Smooth muscle cell (in vitro differentiated cells): ENCODE measurements around the gene IRS1. TPM values are rescaled to one million over a fixed set of nuclear protein-coding genes. Genes with fewer than 3 reads are reported as not detected.

Experiments
- DNase-seq: peaks from one replicate; lab custom pipeline; 2025; ENCODE audit not compliant: unreplicated experiment; lab: John Stamatoyannopoulos, UW
- H2AFZ ChIP-seq: fragments of 200-600 bp; sonication (generic); 2 replicates; pipeline ENCODE4 v1.6.0; 2016; ENCODE audit warnings: antibody characterized with exemption, low read depth, mild to moderate bottlenecking
- H3F3A ChIP-seq: fragments of 200-600 bp; sonication (generic); 2 replicates; pipeline ENCODE4 v1.6.0; 2017; ENCODE audit warnings: antibody characterized with exemption, low read depth
- H3K27ac ChIP-seq: fragments of 200-600 bp; sonication (generic); 2 replicates; pipeline ENCODE4 v1.5.1; 2016; ENCODE audit warnings: low read depth, mild to moderate bottlenecking
- H3K27me3 ChIP-seq: fragments of 200-600 bp; sonication (generic); 2 replicates; pipeline ENCODE4 v1.6.1; 2016; ENCODE audit warnings: low read depth, mild to moderate bottlenecking
- H3K36me3 ChIP-seq: fragments of 200-600 bp; sonication (generic); 2 replicates; pipeline ENCODE4 v1.5.1; 2016; ENCODE audit warnings: low read depth
- H3K4me1 ChIP-seq: fragments of 200-600 bp; sonication (generic); 2 replicates; pipeline ENCODE4 v1.5.1; 2016; ENCODE audit warnings: low read depth
- H3K4me2 ChIP-seq: fragments of 200-600 bp; sonication (generic); 2 replicates; pipeline ENCODE4 v1.6.0; 2016; ENCODE audit warnings: mild to moderate bottlenecking
- H3K4me3 ChIP-seq: fragments of 200-600 bp; sonication (generic); 2 replicates; pipeline ENCODE4 v1.5.1; 2016; ENCODE audit warnings: mild to moderate bottlenecking
- H3K79me2 ChIP-seq: fragments of 200-600 bp; sonication (generic); 2 replicates; pipeline ENCODE4 v1.6.0; 2016; ENCODE audit warnings: low read depth, mild to moderate bottlenecking
- H3K9ac ChIP-seq: fragments of 200-600 bp; sonication (generic); 2 replicates; pipeline ENCODE4 v1.6.0; 2016; ENCODE audit warnings: low read depth
- H3K9me3 ChIP-seq: fragments of 200-600 bp; sonication (generic); replicated peaks from 2 replicates; pipeline ENCODE4 v1.5.1; 2016; ENCODE audit warnings: low read depth
- H4K20me1 ChIP-seq: fragments of 200-600 bp; sonication (generic); 2 replicates; pipeline ENCODE4 v1.6.0; 2016; ENCODE audit warnings: low read depth
- WGBS: methylation state at CpG from one replicate; pipeline ENCODE4 v1.1.7; 2016; ENCODE audit warnings: low lambda C conversion rate; 5-methylcytosine and 5-hydroxymethylcytosine counted together
- polyA plus RNA-seq: library from polyadenylated mRNA; unstranded; fragments of >200 nt; fragmentation: Nextera tagmentation; extraction: Ambion mirVana; gene quantifications from 2 replicates; pipeline ENCODE4 v1.2.1, GENCODE V29; 2016
- total RNA-seq: library from RNA; depleted of rRNA; stranded (reverse); fragments of >200 nt; gene quantifications from 2 replicates; pipeline ENCODE4 v1.2.3, GENCODE V29; 2014
- TF ChIP-seq, protein P1 (sequence below): fragments of 200-600 bp; sonication (generic); IDR thresholded peaks from 2 replicates; pipeline ENCODE4 v1.5.1; 2017; ENCODE audit warnings: borderline replicate concordance, mild to moderate bottlenecking, antibody characterized with exemption; ENCODE audit not compliant: insufficient read depth, poor library complexity, severe bottlenecking

Gene IRS1
- total and polyA plus RNA-seq, 2 experiments from 2014 or later = 8.6 to 14.6 TPM

DNA sequence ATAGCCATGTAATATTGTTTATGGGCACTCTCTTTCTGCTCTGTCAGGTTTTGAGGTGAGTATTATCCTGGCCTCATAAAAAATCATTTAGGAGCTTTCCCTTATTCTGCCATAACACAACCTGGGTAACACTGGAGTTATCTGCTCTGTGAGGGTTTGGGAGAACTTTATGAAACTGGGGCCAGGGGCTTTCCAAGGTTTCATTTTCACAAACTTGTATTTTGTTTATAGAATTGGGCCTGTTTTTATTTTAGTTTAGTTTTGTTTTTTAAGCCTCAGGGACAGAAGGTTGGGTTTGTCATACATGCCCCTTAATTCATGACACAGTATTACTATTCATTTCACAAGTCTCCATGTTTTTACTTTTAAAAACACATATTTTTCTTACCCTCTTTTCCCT, 83.5 kb downstream of the IRS1 start:
- H3K4me3 ChIP-seq = no peak overlapping the region
- no peaks in the 10 kb centered on the region for H4K20me1 ChIP-seq
- H3K79me2 ChIP-seq = no peaks in the 10 kb centered on the region
- H3F3A ChIP-seq = no peaks in the 10 kb centered on the region
- H3K27me3 ChIP-seq = no peaks in the 10 kb centered on the region
- TF ChIP-seq, protein P1, sequence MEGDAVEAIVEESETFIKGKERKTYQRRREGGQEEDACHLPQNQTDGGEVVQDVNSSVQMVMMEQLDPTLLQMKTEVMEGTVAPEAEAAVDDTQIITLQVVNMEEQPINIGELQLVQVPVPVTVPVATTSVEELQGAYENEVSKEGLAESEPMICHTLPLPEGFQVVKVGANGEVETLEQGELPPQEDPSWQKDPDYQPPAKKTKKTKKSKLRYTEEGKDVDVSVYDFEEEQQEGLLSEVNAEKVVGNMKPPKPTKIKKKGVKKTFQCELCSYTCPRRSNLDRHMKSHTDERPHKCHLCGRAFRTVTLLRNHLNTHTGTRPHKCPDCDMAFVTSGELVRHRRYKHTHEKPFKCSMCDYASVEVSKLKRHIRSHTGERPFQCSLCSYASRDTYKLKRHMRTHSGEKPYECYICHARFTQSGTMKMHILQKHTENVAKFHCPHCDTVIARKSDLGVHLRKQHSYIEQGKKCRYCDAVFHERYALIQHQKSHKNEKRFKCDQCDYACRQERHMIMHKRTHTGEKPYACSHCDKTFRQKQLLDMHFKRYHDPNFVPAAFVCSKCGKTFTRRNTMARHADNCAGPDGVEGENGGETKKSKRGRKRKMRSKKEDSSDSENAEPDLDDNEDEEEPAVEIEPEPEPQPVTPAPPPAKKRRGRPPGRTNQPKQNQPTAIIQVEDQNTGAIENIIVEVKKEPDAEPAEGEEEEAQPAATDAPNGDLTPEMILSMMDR = no peak
- no peaks in the 10 kb centered on the region for H3K36me3 ChIP-seq
- H3K9ac ChIP-seq = no peak overlapping the region
- no peak for DNase-seq
- no peak overlapping the region for H3K4me2 ChIP-seq
- H2AFZ ChIP-seq = no peak overlapping the region
- H3K4me1 ChIP-seq = no peaks in the 10 kb centered on the region
- H3K27ac ChIP-seq = no peak overlapping the region
- H3K9me3 ChIP-seq = no peaks in the 10 kb centered on the region

DNA sequence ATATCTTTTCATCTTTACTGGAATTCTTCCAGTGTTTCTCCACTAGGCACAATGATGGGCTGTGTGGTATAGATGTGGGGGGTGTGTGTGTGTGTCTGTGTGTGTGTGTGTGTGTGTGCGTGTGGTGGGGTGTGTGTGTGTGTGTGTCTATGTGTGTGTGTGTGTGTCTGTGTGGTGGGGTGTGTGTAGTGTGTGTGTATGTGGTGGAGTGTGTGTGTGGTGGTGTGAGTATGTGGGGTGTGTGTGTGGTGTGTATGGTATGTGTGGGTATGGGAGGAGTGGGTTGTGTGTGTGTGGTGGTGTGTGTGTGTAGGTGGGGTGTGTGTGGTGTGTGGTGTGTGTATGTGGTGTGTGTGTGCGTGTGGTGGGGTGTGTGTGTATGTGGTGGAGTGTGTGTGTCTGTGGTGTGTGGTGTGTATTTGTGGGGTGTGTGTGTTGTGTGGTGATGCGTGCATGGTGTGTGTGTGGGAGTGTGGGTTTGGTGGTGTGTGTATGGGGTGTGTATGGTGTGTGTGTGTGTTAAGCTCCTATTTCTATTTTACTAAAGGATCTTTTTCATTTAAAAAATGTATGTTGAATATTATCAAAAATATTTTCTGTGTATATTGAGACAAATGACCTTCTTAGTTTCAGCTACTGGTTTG, 84.2 kb downstream of the IRS1 start:
- TF ChIP-seq, protein P1 = no peak
- DNase-seq = no peak
- Histone ChIP-seq H3K27me3 (no peaks in the 10 kb centered on the region), H3F3A (no peaks in the 10 kb centered on the region), H3K4me1 (no peaks in the 10 kb centered on the region), H3K9ac (no peak overlapping the region), H3K79me2 (no peaks in the 10 kb centered on the region), H2AFZ (no peak overlapping the region), H3K27ac (no peak overlapping the region), H4K20me1 (no peaks in the 10 kb centered on the region), H3K4me3 (no peak overlapping the region), H3K4me2 (no peak overlapping the region), H3K9me3 (no peaks in the 10 kb centered on the region), H3K36me3 (no peaks in the 10 kb centered on the region)
- 73% methylated on average over 3 of the region's 3 CpGs for WGBS

DNA sequence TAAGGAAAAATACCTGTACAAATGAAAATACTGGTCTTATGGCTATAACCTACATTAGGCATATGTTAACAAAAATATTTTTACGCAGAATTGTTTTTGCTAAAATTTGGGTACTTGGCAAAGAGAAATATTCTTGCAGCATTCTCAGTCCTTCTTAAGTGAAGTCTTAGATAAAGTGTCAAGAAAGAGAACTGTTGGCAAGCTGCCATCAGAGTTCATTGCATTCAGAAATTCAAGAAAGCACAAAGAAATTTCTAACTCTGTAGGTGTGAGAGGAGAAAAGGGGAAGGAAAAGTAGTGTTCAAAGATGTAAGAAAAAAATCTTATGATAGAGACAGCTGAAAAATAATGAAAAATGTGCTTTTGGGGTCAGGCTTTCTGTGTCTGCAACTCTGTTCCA, 86.7 kb downstream of the IRS1 start:
- no peaks in the 10 kb centered on the region for H3K36me3 ChIP-seq
- no peaks in the 10 kb centered on the region for H3K27me3 ChIP-seq
- H3K4me3 ChIP-seq = no peak overlapping the region
- H3K9ac ChIP-seq = no peak overlapping the region
- no peak overlapping the region for H3K27ac ChIP-seq
- TF ChIP-seq, protein P1 = no peak
- H3K9me3 ChIP-seq = no peaks in the 10 kb centered on the region
- H3K4me1 ChIP-seq = no peaks in the 10 kb centered on the region
- H3F3A ChIP-seq = no peaks in the 10 kb centered on the region
- WGBS = 100% methylated on average over 1 of the region's 1 CpG
- H2AFZ ChIP-seq = no peak overlapping the region
- no peak overlapping the region for H3K4me2 ChIP-seq
- no peaks in the 10 kb centered on the region for H4K20me1 ChIP-seq
- no peaks in the 10 kb centered on the region for H3K79me2 ChIP-seq
- DNase-seq = no peak

DNA sequence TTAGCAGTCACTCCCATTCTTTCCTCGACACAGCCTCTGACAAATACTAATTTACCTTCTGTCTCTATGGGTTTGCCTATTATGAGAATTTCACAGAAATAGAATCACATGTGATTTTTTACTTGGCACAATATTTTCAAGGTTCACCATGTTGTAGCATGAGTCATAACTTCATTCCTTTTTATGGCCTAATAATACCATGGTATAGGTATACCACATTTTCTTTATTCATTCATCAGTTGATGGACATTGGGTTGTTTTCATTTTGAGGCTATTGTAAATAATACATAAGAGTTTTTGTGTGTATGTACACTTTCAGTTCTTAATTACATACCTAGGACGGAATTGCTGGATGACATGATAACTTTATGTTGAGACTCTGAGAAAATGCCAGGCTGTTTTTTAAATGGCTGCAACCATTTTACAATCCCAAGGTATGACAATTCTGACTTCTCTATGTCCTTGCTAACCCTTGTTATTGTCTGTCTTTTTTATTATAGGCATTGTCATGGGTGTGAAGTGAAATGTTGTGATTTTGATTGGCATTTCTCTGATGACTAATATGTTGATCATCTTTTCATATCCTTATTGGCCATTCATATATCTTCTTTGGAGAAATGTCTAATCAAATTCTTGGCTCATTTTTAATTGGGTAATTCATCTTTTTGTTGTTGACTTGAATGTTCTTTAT, 87.9 kb downstream of the IRS1 start:
- TF ChIP-seq, protein P1 = no peak
- no peaks in the 10 kb centered on the region for H3K27me3 ChIP-seq
- H2AFZ ChIP-seq = no peak overlapping the region
- H3K9me3 ChIP-seq = no peaks in the 10 kb centered on the region
- H3K36me3 ChIP-seq = no peaks in the 10 kb centered on the region
- no peaks in the 10 kb centered on the region for H4K20me1 ChIP-seq
- H3K79me2 ChIP-seq = no peaks in the 10 kb centered on the region
- WGBS = 92% methylated on average over 2 of the region's 2 CpGs
- no peak overlapping the region for H3K27ac ChIP-seq
- no peak for DNase-seq
- no peak overlapping the region for H3K4me2 ChIP-seq
- H3K4me1 ChIP-seq = no peaks in the 10 kb centered on the region
- no peak overlapping the region for H3K4me3 ChIP-seq
- H3F3A ChIP-seq = no peaks in the 10 kb centered on the region
- no peak overlapping the region for H3K9ac ChIP-seq
